NB4 (cell line): ENCODE results near the gene ARMC9.

ENCODE experiments used
- CTCF ChIP-seq: IDR thresholded peaks from one replicate; pipeline ENCODE4 v1.5.1; 2012; ENCODE audit warnings: low read depth, low read length
- MYC ChIP-seq: IDR thresholded peaks from 2 replicates; pipeline ENCODE4 v1.6.1; 2011; ENCODE audit warnings: low read depth, low read length
- POLR2A ChIP-seq: IDR thresholded peaks from 2 replicates; pipeline ENCODE4 v1.6.1; 2011; ENCODE audit warnings: mild to moderate bottlenecking; ENCODE audit not compliant: insufficient read length; ENCODE audit errors: extremely low read depth

GRCh38 chr2:231388725-231389346 is 190.4 kb downstream of the ARMC9 start:
- TF ChIP-seq POLR2A (no peak), CTCF (no peak), MYC (no peak)
